Heart right ventricle (tissue), 16 donors: ENCODE results near the gene MTNR1A. TPM values are rescaled to one million over a fixed set of nuclear protein-coding genes. Genes with fewer than 3 reads are reported as not detected.
"Not testable (repeated sequence)": the region's sequence is repeated elsewhere in the genome, so short reads cannot be mapped to it uniquely, and the experiment has no call there.

ENCODE experiments used
- ATAC-seq, 8 donors: fragments of 200-7000 bp; cut with Tn5 transposase; one replicate each; pipeline ENCODE4 v1.9.1; 2020; ENCODE audit warnings: mild to moderate bottlenecking in 8 of 8, moderate library complexity in 8 of 8, moderate number of reproducible peaks in 1 of 8
- DNase-seq, 2 donors: peaks; one replicate each; pipeline ENCODE4 v3.0.0-alpha.2; 2020
- H3K27ac ChIP-seq, 10 donors: fragments of 200-600 bp; sonication (generic) in 2 of 10; one replicate each; pipeline versions ENCODE4 v1.5.0 to v1.8.0; 2020 to 2022; ENCODE audit warnings: mild to moderate bottlenecking in 3 of 10
- H3K27me3 ChIP-seq, 7 donors: fragments of 200-600 bp; one replicate each; pipeline ENCODE4 v1.8.0; 2021 to 2022; ENCODE audit warnings: mild to moderate bottlenecking in 2 of 7
- H3K36me3 ChIP-seq, 9 donors: fragments of 200-600 bp; sonication (generic) in 1 of 9; one replicate each; pipeline versions ENCODE4 v1.5.0 to v1.8.0; 2020 to 2022; ENCODE audit warnings: mild to moderate bottlenecking in 2 of 9
- H3K4me1 ChIP-seq, 9 donors: fragments of 200-600 bp; sonication (generic) in 1 of 9; one replicate each; pipeline versions ENCODE4 v1.5.0 to v1.8.0; 2020 to 2022; ENCODE audit warnings: mild to moderate bottlenecking in 4 of 9
- H3K4me3 ChIP-seq, 10 donors: fragments of 200-600 bp; sonication (generic) in 2 of 10; one replicate each; pipeline versions ENCODE4 v1.5.0 to v1.8.0; 2020 to 2022; ENCODE audit warnings: mild to moderate bottlenecking in 7 of 10, moderate library complexity in 2 of 10
- H3K9me3 ChIP-seq, 11 donors: fragments of 200-600 bp in 10 of 11; sonication (generic) in 2 of 11; one replicate each; pipeline versions ENCODE4 v1.5.0 to v1.8.0; 2013 to 2022; ENCODE audit warnings: mild to moderate bottlenecking in 2 of 11, control low read depth in 1 of 11, moderate library complexity in 1 of 11
- CTCF ChIP-seq, 9 donors: fragments of 200-600 bp; sonication (generic) in 2 of 9; IDR thresholded peaks; one replicate each; pipeline versions ENCODE4 v1.5.0 to v1.8.0; 2021 to 2022; ENCODE audit warnings: antibody characterized with exemption in 9 of 9, mild to moderate bottlenecking in 5 of 9, moderate library complexity in 1 of 9
- WGBS, 2 donors: extraction: QIAGEN DNeasy Blood & Tissue Kit; methylation state at CpG; one replicate each; pipeline ENCODE4 v1.1.7; 2013; ENCODE audit warnings: inconsistent platforms in 1 of 2; 5-methylcytosine and 5-hydroxymethylcytosine counted together
- intact Hi-C, 10 donors: fragments of 100-400 bp; cut with DNase I; formaldehyde crosslinking; loops; one replicate each; pipeline versions ENCODE4 v1.11.1 to v1.14.2; 2022
- polyA plus RNA-seq, 2 donors: library from polyadenylated mRNA; stranded (reverse); fragments of 200-250 nt; gene quantifications; one replicate each; pipeline ENCODE4 v1.2.3, GENCODE V29; 2013
- total RNA-seq, 10 donors: library from RNA; stranded (reverse); fragmentation: NEBNext Ultra II Directional in 3 of 10; extraction: Animal tissue kit (Norgen Biotek cat#: 25700) in 3 of 10; gene quantifications; one replicate each; pipeline versions ENCODE4 v1.2.1 to v1.2.4, GENCODE V29; 2021 to 2023
- donor health status: Arrhythmogenic right ventricular cardiomyopathy.
- donor health status: ischemic (EF 13 %, LVEDD 7.1; RV severe dilation, severe dysfunction).
- donor health status: healthy with polysubstance abuse.
- donor health status: DM: no; HTN: yes; CAD: no.
- donor health status: DM: no; HTN: no; CAD: no.
- donor health status: ischemic (EF 25% LVEDD 6.9; RV normal size, moderate dysfunction).
- donor health status: ischemic (EF 25% LVEDD 5.7; RV mildly dilated, moderate dysfunction).
- donor health status: healthy.
- donor health status: DM: yes; HTN: yes; CAD: no.
- donor health status: Ischemic cardiomyopathy.
- donor health status: ischemic (EF 35%, LVEDD 5.7; RV mildly dilated, moderate dysfunction).
- donor health status: nonischemic (EF 11% LVEDD 7.7; RV severe dilation, severe dysfunction).
- donor health status: DM: yes; HTN: yes; CAD: no.
- donor health status: PGD.
- donor health status: ischemic (EF 29% LVEDD 5.4; RV normal size, mild dysfunction).
- donor health status: nonischemic (EF 23%, LVEDD 6.1; RV moderate dilation, normal function).

MTNR1A gene
- total and polyA plus RNA-seq, 12 donors, result not detected

- peaks cover 0 to 3% (median 0%) of the 10 kb centered on the region in 7 donors for H3K27me3 ChIP-seq
- DNase-seq, result no peak
- peaks cover 0 to 11% (median 0%) of the 10 kb centered on the region in 11 donors for H3K9me3 ChIP-seq
- intact Hi-C loops, result no loop called here
- no peaks in the 10 kb centered on the region for H3K4me1 ChIP-seq
- H3K4me3 ChIP-seq, result no peak overlapping the region
- no peak overlapping the region for H3K27ac ChIP-seq
- ATAC-seq, result no peak
- TF ChIP-seq CTCF (IDR thresholded peaks at IDR 0.05), result no peak
- H3K36me3 ChIP-seq, result no peaks in the 10 kb centered on the region
- whole genome bisulfite sequencing, 2 donors, result 78 to 81% methylated on average over 10 of the region's 10 CpGs
Measured at GRCh38 chr4:186536285-186536684, 19.1 kb downstream of the MTNR1A start.

- ATAC-seq (no peak), DNase-seq (no peak)
- H3K36me3 ChIP-seq, result no peaks in the 10 kb centered on the region
- intact Hi-C loops, result no loop called here
- H3K27me3 ChIP-seq, result peaks cover 0 to 3% (median 0%) of the 10 kb centered on the region in 7 donors
- H3K27ac ChIP-seq, result no peak overlapping the region
- TF ChIP-seq CTCF (IDR thresholded peaks at IDR 0.05), result no peak
- WGBS, 2 donors, result 95% methylated on average over 21 of the region's 21 CpGs
- H3K4me1 ChIP-seq, result no peaks in the 10 kb centered on the region
- peaks cover 0 to 4% (median 0%) of the 10 kb centered on the region in 11 donors for H3K9me3 ChIP-seq
- H3K4me3 ChIP-seq, result no peak overlapping the region
Measured at GRCh38 chr4:186534056-186534455, 21.3 kb downstream of the MTNR1A start.

GRCh38 chr4:186523927-186524326 lies 31.4 kb downstream of the MTNR1A start:
- H3K27me3 ChIP-seq, intact Hi-C loops, H3K9me3 ChIP-seq, DNase-seq, H3K27ac ChIP-seq, H3K4me3 ChIP-seq, H3K36me3 ChIP-seq, ATAC-seq, H3K4me1 ChIP-seq: not testable (repeated sequence)
- 92 to 96% methylated on average over 4 of the region's 4 CpGs for WGBS, 2 donors

GRCh38 chr4:186516287-186516686 lies 39.1 kb downstream of the MTNR1A start:
- TF ChIP-seq CTCF (IDR thresholded peaks at IDR 0.05), result no peak
- intact Hi-C loops, result no loop called here
- peaks cover 0 to 7% (median 0%) of the 10 kb centered on the region in 11 donors for H3K9me3 ChIP-seq
- no peaks in the 10 kb centered on the region for H3K27me3 ChIP-seq
- no peaks in the 10 kb centered on the region for H3K4me1 ChIP-seq
- no peaks in the 10 kb centered on the region for H3K36me3 ChIP-seq
- ATAC-seq (no peak), DNase-seq (no peak)
- H3K27ac ChIP-seq, result no peak overlapping the region
- H3K4me3 ChIP-seq, result no peak overlapping the region
- 59% methylated on average over 4 of the region's 4 CpGs for WGBS, 2 donors

- no peak for DNase-seq
- no peak for ATAC-seq
- H3K36me3 ChIP-seq, result no peaks in the 10 kb centered on the region
- TF ChIP-seq CTCF (IDR thresholded peaks at IDR 0.05), result no peak
- no peak overlapping the region for H3K4me3 ChIP-seq
- no peak overlapping the region for H3K27ac ChIP-seq
- H3K27me3 ChIP-seq, result no peaks in the 10 kb centered on the region
- 82 to 83% methylated on average over 8 of the region's 8 CpGs for WGBS, 2 donors
- intact Hi-C loops, result no loop called here
- no peaks in the 10 kb centered on the region for H3K4me1 ChIP-seq
- H3K9me3 ChIP-seq, result peaks cover 0 to 22% (median 4%) of the 10 kb centered on the region in 11 donors
Measured at GRCh38 chr4:186514271-186514950, 41.0 kb downstream of the MTNR1A start.

- DNase-seq, H3K4me1 ChIP-seq, H3K27ac ChIP-seq, intact Hi-C loops, H3K36me3 ChIP-seq, H3K4me3 ChIP-seq, H3K27me3 ChIP-seq, ATAC-seq: not testable (repeated sequence)
- WGBS, 2 donors, result 90 to 96% methylated on average over 8 of the region's 8 CpGs
- peaks cover 0 to 14% (median 0%) of the 10 kb centered on the region in 11 donors for H3K9me3 ChIP-seq
Measured at GRCh38 chr4:186504771-186505170, 50.6 kb downstream of the MTNR1A start.
